Gastroesophageal sphincter (tissue), 3 donors: ENCODE measurements around the gene RETNLB.

ENCODE experiments used
- POLR2A ChIP-seq, 2 donors: fragments of 450-650 bp; IDR thresholded peaks; one replicate each; pipeline ENCODE4 v1.6.1; 2017; ENCODE audit warnings: antibody characterized with exemption in 2 of 2, mild to moderate bottlenecking in 2 of 2, moderate library complexity in 1 of 2
- TF ChIP-seq, protein P1 (sequence below), 4 experiments: fragments of 200-600 bp in 2 of 4; fragments of 450-650 bp in 2 of 4; sonication (generic) in 1 of 4; IDR thresholded peaks; one replicate each; pipeline ENCODE4 v1.5.1; 2017 to 2019; ENCODE audit warnings: antibody characterized with exemption in 4 of 4, mild to moderate bottlenecking in 2 of 4, moderate library complexity in 2 of 4

GRCh38 chr3:108755686-108756085 is 1.5 kb downstream of the RETNLB start:
- TF ChIP-seq POLR2A (IDR thresholded peaks at IDR 0.05), result no peak
- TF ChIP-seq, protein P1, sequence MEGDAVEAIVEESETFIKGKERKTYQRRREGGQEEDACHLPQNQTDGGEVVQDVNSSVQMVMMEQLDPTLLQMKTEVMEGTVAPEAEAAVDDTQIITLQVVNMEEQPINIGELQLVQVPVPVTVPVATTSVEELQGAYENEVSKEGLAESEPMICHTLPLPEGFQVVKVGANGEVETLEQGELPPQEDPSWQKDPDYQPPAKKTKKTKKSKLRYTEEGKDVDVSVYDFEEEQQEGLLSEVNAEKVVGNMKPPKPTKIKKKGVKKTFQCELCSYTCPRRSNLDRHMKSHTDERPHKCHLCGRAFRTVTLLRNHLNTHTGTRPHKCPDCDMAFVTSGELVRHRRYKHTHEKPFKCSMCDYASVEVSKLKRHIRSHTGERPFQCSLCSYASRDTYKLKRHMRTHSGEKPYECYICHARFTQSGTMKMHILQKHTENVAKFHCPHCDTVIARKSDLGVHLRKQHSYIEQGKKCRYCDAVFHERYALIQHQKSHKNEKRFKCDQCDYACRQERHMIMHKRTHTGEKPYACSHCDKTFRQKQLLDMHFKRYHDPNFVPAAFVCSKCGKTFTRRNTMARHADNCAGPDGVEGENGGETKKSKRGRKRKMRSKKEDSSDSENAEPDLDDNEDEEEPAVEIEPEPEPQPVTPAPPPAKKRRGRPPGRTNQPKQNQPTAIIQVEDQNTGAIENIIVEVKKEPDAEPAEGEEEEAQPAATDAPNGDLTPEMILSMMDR (IDR thresholded peaks at IDR 0.05), result no peak
